Measurements from ENCODE around the gene BMPR1B.

The BMPR1B gene

GRCh38 chr4:94968493-94968892, 210.7 kb downstream of the BMPR1B start:
- no peak for DNase-seq

GRCh38 chr4:94970650-94971049, 212.9 kb downstream of the BMPR1B start:
- no peak for DNase-seq

GRCh38 chr4:94974773-94975172, 217.0 kb downstream of the BMPR1B start:
- DNase-seq = no peak

GRCh38 chr4:94976371-94977011, 218.7 kb downstream of the BMPR1B start:
- no peak for DNase-seq

- DNase-seq = no peak
Observed at GRCh38 chr4:94978904-94979303, 221.1 kb downstream of the BMPR1B start.

GRCh38 chr4:94979621-94980020, 221.9 kb downstream of the BMPR1B start:
- DNase-seq = no peak

GRCh38 chr4:94995684-94996394, 238.1 kb downstream of the BMPR1B start:
- DNase-seq = no peak

GRCh38 chr4:95000076-95000648, 242.4 kb downstream of the BMPR1B start:
- DNase-seq = no peak

- no peak for DNase-seq
Observed at GRCh38 chr4:95004912-95005311, 247.2 kb downstream of the BMPR1B start.

- DNase-seq = no peak
Observed at GRCh38 chr4:95007998-95008397, 250.2 kb downstream of the BMPR1B start.

- DNase-seq = no peak
Observed at GRCh38 chr4:95013236-95013635, 255.5 kb downstream of the BMPR1B start.

- DNase-seq = no peak
Observed at GRCh38 chr4:95014068-95014467, 256.3 kb downstream of the BMPR1B start.

GRCh38 chr4:95017305-95018064, 259.7 kb downstream of the BMPR1B start:
- no peak for DNase-seq

- no peak for DNase-seq
Observed at GRCh38 chr4:95018785-95019184, 261.0 kb downstream of the BMPR1B start.

GRCh38 chr4:95020521-95020920, 262.8 kb downstream of the BMPR1B start:
- no peak for DNase-seq

- no peak for DNase-seq
Observed at GRCh38 chr4:95021099-95021498, 263.3 kb downstream of the BMPR1B start.

GRCh38 chr4:95023110-95023509, 265.4 kb downstream of the BMPR1B start:
- no peak for DNase-seq

GRCh38 chr4:95027905-95028618, 270.3 kb downstream of the BMPR1B start:
- no peak for DNase-seq

GRCh38 chr4:95038791-95039190, 281.0 kb downstream of the BMPR1B start:
- DNase-seq = no peak

- DNase-seq = no peak
Observed at GRCh38 chr4:95044324-95044837, 286.6 kb downstream of the BMPR1B start.

- no peak for DNase-seq
Observed at GRCh38 chr4:95045429-95045828, 287.7 kb downstream of the BMPR1B start.

GRCh38 chr4:95048296-95048695, 290.5 kb downstream of the BMPR1B start:
- DNase-seq = no peak

Data from GF-D8 (cell line).